Measurements from ENCODE around the gene WDR70. TPM values are rescaled to one million over a fixed set of nuclear protein-coding genes. Genes with fewer than 3 reads are reported as not detected.
"Not testable (repeated sequence)": the region's sequence is repeated elsewhere in the genome, so short reads cannot be mapped to it uniquely, and the experiment has no call there.

WDR70 gene
- total and polyA plus RNA-seq, 10 of the 15 experiments (the other 5 are each of a cell fraction or from before 2014, with no cell fraction given): 10.9 to 33.6 (median 29.1) TPM

DNA sequence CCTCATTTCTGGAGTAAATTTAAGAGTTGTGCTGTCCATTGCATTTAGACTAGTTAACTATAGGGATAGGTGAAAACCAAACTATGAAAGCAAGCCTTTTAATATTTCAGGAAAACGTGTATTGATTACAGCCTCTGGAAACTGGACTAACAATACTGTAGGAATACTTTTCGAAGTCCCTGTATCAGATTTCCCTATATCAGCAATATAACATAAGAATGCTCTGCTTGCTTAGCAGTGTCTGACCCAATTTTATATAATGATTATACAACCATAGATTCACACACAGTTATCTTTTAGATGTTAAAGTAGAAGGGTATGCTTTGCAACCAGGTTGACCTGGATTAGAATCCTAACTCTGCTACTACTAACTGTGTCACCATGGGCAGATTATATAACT lies 203.1 kb downstream of the WDR70 start (continued):
- TF ChIP-seq, protein P1, sequence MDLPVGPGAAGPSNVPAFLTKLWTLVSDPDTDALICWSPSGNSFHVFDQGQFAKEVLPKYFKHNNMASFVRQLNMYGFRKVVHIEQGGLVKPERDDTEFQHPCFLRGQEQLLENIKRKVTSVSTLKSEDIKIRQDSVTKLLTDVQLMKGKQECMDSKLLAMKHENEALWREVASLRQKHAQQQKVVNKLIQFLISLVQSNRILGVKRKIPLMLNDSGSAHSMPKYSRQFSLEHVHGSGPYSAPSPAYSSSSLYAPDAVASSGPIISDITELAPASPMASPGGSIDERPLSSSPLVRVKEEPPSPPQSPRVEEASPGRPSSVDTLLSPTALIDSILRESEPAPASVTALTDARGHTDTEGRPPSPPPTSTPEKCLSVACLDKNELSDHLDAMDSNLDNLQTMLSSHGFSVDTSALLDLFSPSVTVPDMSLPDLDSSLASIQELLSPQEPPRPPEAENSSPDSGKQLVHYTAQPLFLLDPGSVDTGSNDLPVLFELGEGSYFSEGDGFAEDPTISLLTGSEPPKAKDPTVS (IDR thresholded peaks at IDR 0.05; ENCODE audit: low read depth, low read length): no peak

DNA sequence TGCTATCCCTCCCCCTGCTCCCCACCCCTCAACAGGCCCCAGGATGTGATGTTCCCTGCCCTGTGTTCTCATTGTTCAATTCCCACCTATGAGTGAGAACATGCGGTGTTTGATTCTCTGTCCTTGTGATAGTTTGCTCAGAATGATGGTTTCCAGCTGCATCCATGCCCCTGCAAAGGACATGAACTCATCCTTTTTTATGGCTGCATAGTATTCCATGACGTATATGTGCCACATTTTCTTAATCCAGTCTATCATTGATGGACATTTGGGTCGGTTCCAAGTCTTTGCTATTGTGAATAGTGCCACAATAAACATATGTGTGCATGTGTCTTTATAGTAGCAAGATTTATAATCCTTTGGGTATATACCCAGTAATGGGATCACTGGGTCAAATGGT lies 214.2 kb downstream of the WDR70 start:
- WGBS (ENCODE audit: insufficient coverage, insufficient replicate concordance, low lambda C conversion rate, missing lambda C conversion rate): 92% methylated on average over 3 of the region's 3 CpGs
- H3K4me1 ChIP-seq (ENCODE audit: control insufficient read depth, insufficient read depth, low read length); H3K9me3 ChIP-seq (replicated peaks; ENCODE audit: control insufficient read depth, insufficient read depth, low read length); DNase-seq (ENCODE audit: low read depth, low spot score); BruUV-seq (replicated peaks); POLR2A ChIA-PET; H3K79me2 ChIP-seq (ENCODE audit: control insufficient read depth, insufficient read depth, low read length); RAD21 ChIA-PET (ENCODE audit: unreplicated experiment); FAIRE-seq; H3K36me3 ChIP-seq (ENCODE audit: control insufficient read depth in 2 of 2, insufficient read depth in 2 of 2, low read length in 1 of 2); intact Hi-C loops (cut with micrococcal nuclease; ENCODE audit: unreplicated experiment); SMC1A ChIA-PET (ENCODE audit: uncharacterized antibody, unreplicated experiment); H3K27me3 ChIP-seq (replicated peaks in 1 of 2; ENCODE audit: control insufficient read depth in 2 of 2, insufficient read depth in 2 of 2, low read length in 1 of 2); H4K20me1 ChIP-seq (ENCODE audit: control insufficient read depth, insufficient read depth); H3K27ac ChIP-seq (ENCODE audit: control insufficient read depth, insufficient read depth); H3K9ac ChIP-seq (ENCODE audit: control insufficient read depth, insufficient read depth, low read length); H3K4me2 ChIP-seq (ENCODE audit: control insufficient read depth, insufficient read depth); H3K4me3 ChIP-seq; CTCF ChIA-PET; ATAC-seq; in situ Hi-C loops (cut with MboI); H2AFZ ChIP-seq (ENCODE audit: control insufficient read depth, low read depth, low read length): not testable (repeated sequence)

DNA sequence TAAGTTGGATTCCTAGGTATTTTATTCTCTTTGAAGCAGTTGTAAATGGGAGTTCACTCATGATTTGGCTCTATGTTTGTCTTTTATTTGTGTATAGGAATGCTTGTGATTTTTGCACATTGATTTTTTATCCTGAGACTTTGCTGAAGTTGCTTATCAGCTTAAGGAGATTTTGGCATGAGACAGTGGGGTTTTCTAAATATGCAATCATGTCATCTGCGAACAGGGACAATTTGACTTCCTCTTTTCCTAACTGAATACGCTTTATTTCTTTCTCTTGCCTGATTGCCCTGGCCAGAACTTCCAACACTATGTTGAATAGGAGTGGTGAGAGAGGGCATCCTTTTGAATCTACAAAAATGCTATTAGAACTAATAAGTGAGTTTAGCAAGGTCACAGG lies 215.7 kb downstream of the WDR70 start:
- in situ Hi-C loops (cut with MboI); POLR2A ChIA-PET; H3K27me3 ChIP-seq (replicated peaks in 1 of 2; ENCODE audit: control insufficient read depth in 2 of 2, insufficient read depth in 2 of 2, low read length in 1 of 2); H2AFZ ChIP-seq (ENCODE audit: control insufficient read depth, low read depth, low read length); H3K36me3 ChIP-seq (ENCODE audit: control insufficient read depth in 2 of 2, insufficient read depth in 2 of 2, low read length in 1 of 2); H3K27ac ChIP-seq (ENCODE audit: control insufficient read depth, insufficient read depth); H3K79me2 ChIP-seq (ENCODE audit: control insufficient read depth, insufficient read depth, low read length); H3K9me3 ChIP-seq (replicated peaks; ENCODE audit: control insufficient read depth, insufficient read depth, low read length); ATAC-seq; H4K20me1 ChIP-seq (ENCODE audit: control insufficient read depth, insufficient read depth); RAD21 ChIA-PET (ENCODE audit: unreplicated experiment); DNase-seq (ENCODE audit: low read depth, low spot score); H3K4me3 ChIP-seq; H3K9ac ChIP-seq (ENCODE audit: control insufficient read depth, insufficient read depth, low read length); BruUV-seq (replicated peaks); H3K4me2 ChIP-seq (ENCODE audit: control insufficient read depth, insufficient read depth); H3K4me1 ChIP-seq (ENCODE audit: control insufficient read depth, insufficient read depth, low read length); intact Hi-C loops (cut with micrococcal nuclease; ENCODE audit: unreplicated experiment); FAIRE-seq: not testable (repeated sequence)
- WGBS (ENCODE audit: insufficient coverage, insufficient replicate concordance, low lambda C conversion rate, missing lambda C conversion rate): 25% methylated on average over 2 of the region's 2 CpGs
- SMC1A ChIA-PET (ENCODE audit: uncharacterized antibody, unreplicated experiment): interaction anchor here (2.1 kb wide), 1 partner anchor 11 kb away, joined by 5 read pairs; no protein-coding TSS in a partner anchor
- CTCF ChIA-PET: interaction anchor here (1.5 kb wide), 1 partner anchor 8 kb away, joined by 3 read pairs; no protein-coding TSS in a partner anchor

Measured in GM12878 (cell line).